H1 (cell line): ENCODE results near the gene THADA. TPM values are rescaled to one million over a fixed set of nuclear protein-coding genes. Genes with fewer than 3 reads are reported as not detected.
A peak's percentile ranks its signal among the peaks of the same experiment; 100 is the strongest.

Experiments
- CTCF ChIA-PET: fragments of 300-600 bp; sonication (Branson Sonifier 250); formaldehyde crosslinking; loops from one replicate; lab custom pipeline; 2021; ENCODE audit not compliant: partially characterized antibody; lab: Charles Lee
- POLR2A ChIA-PET: fragments of 300-600 bp; sonication (Branson Sonifier 250); formaldehyde crosslinking; loops from one replicate; lab custom pipeline; 2021; ENCODE audit warnings: inconsistent platforms; ENCODE audit not compliant: partially characterized antibody; lab: Charles Lee
- DNase-seq, 2 experiments: peaks; one replicate each; pipeline versions ENCODE4 v3.0.0 to v3.0.0-alpha.2; 2010 to 2022; ENCODE audit warnings: low spot score in 2 of 2, low read depth in 1 of 2, mixed read lengths in 1 of 2
- FAIRE-seq: peaks from 2 replicates; lab custom pipeline; 2011; peaks lifted over from hg19 to GRCh38; lab: Jason Lieb, UNC
- H2AFZ ChIP-seq: 2 replicates; pipeline ENCODE4 v1.8.1; 2012; ENCODE audit warnings: low read length, inconsistent platforms
- H2AK5ac ChIP-seq: 2 replicates; pipeline ENCODE4 v1.6.1; 2013; ENCODE audit warnings: low read depth, low read length
- H2BK120ac ChIP-seq: replicated peaks from 2 replicates; pipeline ENCODE3; 2013; ENCODE audit warnings: low read depth, low read length, inconsistent platforms
- H2BK12ac ChIP-seq: 2 replicates; pipeline ENCODE4 v1.6.1; 2013; ENCODE audit warnings: low read depth, low read length
- H2BK15ac ChIP-seq: 2 replicates; pipeline ENCODE4 v1.6.1; 2013; ENCODE audit warnings: low read length
- H2BK20ac ChIP-seq: 2 replicates; pipeline ENCODE4 v1.6.1; 2013; ENCODE audit warnings: low read length
- H2BK5ac ChIP-seq: 2 replicates; pipeline ENCODE4 v1.6.1; 2013; ENCODE audit warnings: low read depth, low read length
- H3K14ac ChIP-seq: 2 replicates; pipeline ENCODE4 v1.6.1; 2013; ENCODE audit warnings: inconsistent platforms; ENCODE audit not compliant: insufficient read length
- H3K18ac ChIP-seq: 2 replicates; pipeline ENCODE4 v1.6.1; 2013; ENCODE audit warnings: low read length; ENCODE audit errors: extremely low read depth
- H3K23ac ChIP-seq: 2 replicates; pipeline ENCODE4 v1.6.1; 2013; ENCODE audit warnings: inconsistent platforms; ENCODE audit not compliant: insufficient read length
- H3K23me2 ChIP-seq: 2 replicates; pipeline ENCODE4 v1.6.1; 2013; ENCODE audit warnings: low read depth, low read length
- H3K27ac ChIP-seq: 2 replicates; pipeline ENCODE4 v1.6.1; 2011; ENCODE audit warnings: low read depth, low read length, inconsistent platforms
- H3K27me3 ChIP-seq, 4 experiments: replicated peaks in 1 of 4; 1 replicate in 1 of 4; 2 replicates in 3 of 4; pipeline versions ENCODE4 v1.6.1 to v1.8.1; 2011 to 2013; ENCODE audit warnings: low read length in 3 of 4, mild to moderate bottlenecking in 3 of 4, inconsistent platforms in 2 of 4, mixed read lengths in 2 of 4, moderate library complexity in 1 of 4; ENCODE audit not compliant: control insufficient read depth in 3 of 4, insufficient read depth in 3 of 4; ENCODE audit errors: extremely low read depth in 1 of 4
- H3K36me3 ChIP-seq, 4 experiments: 2 replicates each; pipeline versions ENCODE4 v1.6.1 to v1.8.1; 2011 to 2013; ENCODE audit warnings: mild to moderate bottlenecking in 4 of 4, low read length in 3 of 4, moderate library complexity in 2 of 4, control low read depth in 1 of 4, inconsistent platforms in 1 of 4; ENCODE audit not compliant: insufficient read depth in 4 of 4, control insufficient read depth in 2 of 4
- H3K4ac ChIP-seq: replicated peaks from 2 replicates; pipeline ENCODE3; 2013; ENCODE audit warnings: low read length, low read depth, mixed read lengths, inconsistent platforms; ENCODE audit not compliant: insufficient read length
- H3K4me1 ChIP-seq, 4 experiments: replicated peaks in 1 of 4; 1 replicate in 1 of 4; 2 replicates in 3 of 4; pipeline versions ENCODE4 v1.6.1 to v1.8.1; 2011 to 2013; ENCODE audit warnings: low read length in 3 of 4, inconsistent platforms in 2 of 4, mixed read lengths in 1 of 4; ENCODE audit not compliant: insufficient read depth in 4 of 4, control insufficient read depth in 3 of 4
- H3K4me2 ChIP-seq, 2 experiments: 2 replicates each; pipeline versions ENCODE4 v1.6.1 to v1.8.1; 2011 to 2013; ENCODE audit warnings: low read depth in 2 of 2, low read length in 2 of 2, control low read depth in 1 of 2, inconsistent platforms in 1 of 2, mild to moderate bottlenecking in 1 of 2; ENCODE audit not compliant: insufficient read depth in 1 of 2
- H3K4me3 ChIP-seq, 4 experiments: fragments of 200-600, 300-600 bp in 1 of 4; sonication (generic), shearing (Covaris generic), sonication (Bioruptor Twin) in 1 of 4; 2 replicates each; pipeline versions ENCODE4 v1.5.1 to v1.8.1; 2011 to 2016; ENCODE audit warnings: low read length in 4 of 4, low read depth in 3 of 4, control low read depth in 2 of 4, inconsistent platforms in 2 of 4, mild to moderate bottlenecking in 2 of 4, mixed read lengths in 1 of 4, moderate library complexity in 1 of 4; ENCODE audit not compliant: insufficient read depth in 2 of 4; ENCODE audit errors: extremely low read depth in 1 of 4
- H3K56ac ChIP-seq: replicated peaks from 2 replicates; pipeline ENCODE3; 2013; ENCODE audit warnings: low read depth, mild to moderate bottlenecking, mixed read lengths, low read length, inconsistent platforms; ENCODE audit not compliant: insufficient read length
- H3K79me1 ChIP-seq: 2 replicates; pipeline ENCODE4 v1.6.1; 2013; ENCODE audit warnings: low read depth, low read length, control low read depth
- H3K79me2 ChIP-seq, 2 experiments: 2 replicates each; pipeline versions ENCODE4 v1.6.1 to v1.8.1; 2012 to 2013; ENCODE audit warnings: low read length in 2 of 2, mild to moderate bottlenecking in 2 of 2, inconsistent platforms in 1 of 2; ENCODE audit not compliant: insufficient read depth in 2 of 2, control insufficient read depth in 1 of 2
- H3K9ac ChIP-seq, 4 experiments: replicated peaks in 1 of 4; 1 replicate in 1 of 4; 2 replicates in 3 of 4; pipeline versions ENCODE4 v1.6.1 to v1.8.1; 2011 to 2013; ENCODE audit warnings: low read depth in 3 of 4, low read length in 3 of 4, control low read depth in 2 of 4, mild to moderate bottlenecking in 2 of 4, moderate library complexity in 2 of 4, inconsistent platforms in 1 of 4; ENCODE audit errors: extremely low read depth in 1 of 4
- H3K9me3 ChIP-seq, 2 experiments: 2 replicates each; pipeline versions ENCODE4 v1.6.1 to v1.8.1; 2012 to 2013; ENCODE audit warnings: mild to moderate bottlenecking in 2 of 2, moderate library complexity in 2 of 2, control low read depth in 1 of 2, inconsistent platforms in 1 of 2, low read depth in 1 of 2, low read length in 1 of 2, mixed read lengths in 1 of 2; ENCODE audit not compliant: insufficient read depth in 2 of 2
- H4K20me1 ChIP-seq, 2 experiments: replicated peaks in 1 of 2; 2 replicates each; pipeline versions ENCODE3 to v1.8.1; 2011 to 2013; ENCODE audit warnings: inconsistent platforms in 2 of 2, low read length in 2 of 2, mild to moderate bottlenecking in 1 of 2; ENCODE audit not compliant: insufficient read depth in 2 of 2, control insufficient read depth in 1 of 2
- H4K5ac ChIP-seq: 2 replicates; pipeline ENCODE4 v1.6.1; 2013; ENCODE audit warnings: low read length, low read depth, mixed read lengths, inconsistent platforms; ENCODE audit not compliant: insufficient read length
- H4K8ac ChIP-seq: 2 replicates; pipeline ENCODE4 v1.8.0; 2013; ENCODE audit warnings: mild to moderate bottlenecking, moderate library complexity, low read length, inconsistent platforms; ENCODE audit not compliant: insufficient read depth; ENCODE audit errors: extremely low read depth
- H4K91ac ChIP-seq: replicated peaks from 2 replicates; pipeline ENCODE3; 2013; ENCODE audit warnings: low read length, mixed read lengths, inconsistent platforms; ENCODE audit not compliant: insufficient read length
- BACH1 ChIP-seq: IDR thresholded peaks from 2 replicates; pipeline ENCODE4 v1.6.1; 2012; ENCODE audit warnings: low read length, improper control_type of control experiment
- BRCA1 ChIP-seq: IDR thresholded peaks from 2 replicates; pipeline ENCODE4 v1.6.1; 2012; ENCODE audit warnings: low read depth, low read length, improper control_type of control experiment
- CBX5 ChIP-seq: fragments of 300-800, 300-1000 bp; sonication (generic); IDR thresholded peaks from 2 replicates; pipeline ENCODE4 v1.7.1; 2016; ENCODE audit warnings: antibody characterized with exemption, low read length, low read depth
- CEBPB ChIP-seq: IDR thresholded peaks from 2 replicates; pipeline ENCODE4 v1.6.1; 2012; ENCODE audit warnings: low read depth, low read length
- CHD2 ChIP-seq: IDR thresholded peaks from 2 replicates; pipeline ENCODE4 v1.6.1; 2012; ENCODE audit warnings: low read length, improper control_type of control experiment
- EGR1 ChIP-seq: IDR thresholded peaks from 2 replicates; pipeline ENCODE4 v1.6.1; 2011; ENCODE audit warnings: low read depth, low read length, borderline replicate concordance
- EP300 ChIP-seq, 2 experiments: IDR thresholded peaks; 1 replicate in 1 of 2; 2 replicates in 1 of 2; pipeline ENCODE4 v1.6.1; 2011 to 2012; ENCODE audit warnings: low read depth in 2 of 2, low read length in 2 of 2, mild to moderate bottlenecking in 2 of 2, borderline replicate concordance in 1 of 2, inconsistent platforms in 1 of 2, moderate library complexity in 1 of 2
- HDAC6 ChIP-seq: IDR thresholded peaks from one replicate; pipeline ENCODE4 v1.7.1; 2012; ENCODE audit warnings: low read depth, mild to moderate bottlenecking, inconsistent platforms, low read length, moderate library complexity
- MAFK ChIP-seq: IDR thresholded peaks from 2 replicates; pipeline ENCODE4 v1.6.1; 2012; ENCODE audit warnings: low read depth, mild to moderate bottlenecking, improper control_type of control experiment, low read length
- MAX ChIP-seq: IDR thresholded peaks from 2 replicates; pipeline ENCODE4 v1.6.1; 2012; ENCODE audit warnings: inconsistent platforms
- NANOG ChIP-seq: IDR thresholded peaks from 2 replicates; pipeline ENCODE4 v1.6.1; 2011; ENCODE audit warnings: low read length, low read depth, mild to moderate bottlenecking, inconsistent platforms; ENCODE audit not compliant: insufficient read depth, poor library complexity, severe bottlenecking
- RXRA ChIP-seq: IDR thresholded peaks from 2 replicates; pipeline ENCODE4 v1.6.1; 2011; ENCODE audit warnings: low read depth, mild to moderate bottlenecking, low read length, moderate library complexity; ENCODE audit not compliant: insufficient read depth
- SIRT6 ChIP-seq: IDR thresholded peaks from one replicate; pipeline ENCODE4 v1.7.1; 2012; ENCODE audit warnings: low read length, inconsistent platforms
- SP1 ChIP-seq: IDR thresholded peaks from 2 replicates; pipeline ENCODE4 v1.6.1; 2011; ENCODE audit warnings: low read depth, low read length
- SP2 ChIP-seq: IDR thresholded peaks from 2 replicates; pipeline ENCODE4 v1.6.1; 2012; ENCODE audit warnings: mild to moderate bottlenecking, low read length, inconsistent platforms
- YY1 ChIP-seq: IDR thresholded peaks from 2 replicates; pipeline ENCODE4 v1.6.1; 2011; ENCODE audit warnings: low read depth, mild to moderate bottlenecking, low read length
- WGBS, 2 experiments: shearing (Covaris generic) in 1 of 2; methylation state at CpG; one replicate each; pipeline versions ENCODE4 v1.1.6 to v1.1.7; 2013 to 2015; ENCODE audit warnings: low lambda C conversion rate in 2 of 2, mixed read lengths in 2 of 2, inconsistent platforms in 1 of 2, low coverage in 1 of 2, missing lambda C conversion rate in 1 of 2; ENCODE audit not compliant: insufficient replicate concordance in 2 of 2, insufficient coverage in 1 of 2, insufficient read length in 1 of 2; ENCODE audit errors: extremely low coverage in 1 of 2, missing lambda C conversion rate in 1 of 2; 5-methylcytosine and 5-hydroxymethylcytosine counted together
- polyA plus RNA-seq, 7 experiments: library from polyadenylated mRNA; depleted of rRNA in 3 of 7; stranded (reverse) in 5 of 7; unstranded in 2 of 7; fragments of >200 nt in 5 of 7; fragments of 200-250 nt in 2 of 7; gene quantifications; 1 replicate in 5 of 7; 2 replicates in 1 of 7; 4 replicates in 1 of 7; pipeline versions ENCODE4 v1.2.1 to v1.2.3, GENCODE V29; 2011 to 2013; ENCODE audit warnings: missing spikeins in 2 of 7, mixed read lengths in 2 of 7
- total RNA-seq: library from RNA; stranded (reverse); fragmentation: NEBNext Ultra II Directional; extraction: Animal tissue kit (Norgen Biotek cat#: 25700); gene quantifications from 2 replicates; pipeline ENCODE4 v1.2.1, GENCODE V29; 2021

The THADA gene
- total and polyA plus RNA-seq, 2 of the 8 experiments (the other 6 are each of a cell fraction or from before 2014, with no cell fraction given), result 22.4 to 26.8 TPM

GRCh38 chr2:43445781-43446180, 150.1 kb downstream of the THADA start:
- Histone ChIP-seq H3K4me3 (no peak overlapping the region), H2BK20ac (no peak overlapping the region), H2BK120ac (no peak overlapping the region), H3K4ac (no peak overlapping the region), H2BK12ac (peak overlapping the region; percentile 61), H3K4me2 (no peak overlapping the region), H4K20me1 (no peaks in the 10 kb centered on the region), H3K23me2 (no peaks in the 10 kb centered on the region), H3K79me2 (no peaks in the 10 kb centered on the region), H2BK5ac (peak overlapping the region; percentile 26; the same call in 1 of the 2 replicates), H3K9ac (no peak overlapping the region), H2AFZ (no peak overlapping the region), H2BK15ac (no peak overlapping the region), H3K9me3 (no peaks in the 10 kb centered on the region), H3K23ac (no peak overlapping the region), H4K5ac (no peak overlapping the region), H3K27ac (no peak overlapping the region), H3K27me3 (no peaks in the 10 kb centered on the region), H2AK5ac (no peak overlapping the region), H3K14ac (no peak overlapping the region), H4K8ac (no peak overlapping the region), H3K36me3 (no peaks in the 10 kb centered on the region), H3K79me1 (no peaks in the 10 kb centered on the region), H3K4me1 (peaks cover 3 to 22% (median 9%) of the 10 kb centered on the region in 4 experiments; a peak in 4 of 7 replicates), H3K18ac (no peak overlapping the region), H4K91ac (no peak overlapping the region), H3K56ac (no peak overlapping the region)
- no peak for FAIRE-seq
- 90% methylated on average over 2 of the region's 2 CpGs; no CpG with 5 or more reads in 1 of the 2 experiments for WGBS, 2 experiments
- ChIA-PET CTCF (interaction anchor here (0.9 to 3.0 kb wide), 9 partner anchors 9 to 319 kb away, joined by 3 to 13 read pairs (median 3); no protein-coding TSS in a partner anchor), POLR2A (no interaction called here)
- DNase-seq, result no peak
- TF ChIP-seq EP300 (IDR thresholded peaks at IDR 0.05; ENCODE audit: borderline replicate concordance in 1 of 2, low read depth in 2 of 2, low read length in 2 of 2) (no peak), CHD2 (no peak), MAX (no peak), MAFK (no peak), BRCA1 (no peak), NANOG (no peak), RXRA (no peak), HDAC6 (no peak), CEBPB (no peak), BACH1 (no peak), SIRT6 (no peak), SP2 (no peak), YY1 (no peak), SP1 (no peak), CBX5 (no peak), EGR1 (no peak)
